Inferior parietal cortex (tissue), 1 donor: ENCODE measurements around the gene SUSD6.
"Not testable (repeated sequence)": the region's sequence is repeated elsewhere in the genome, so short reads cannot be mapped to it uniquely, and the experiment has no call there.

Experiments
- DNase-seq: peaks from one replicate; pipeline ENCODE4 v3.0.0-alpha.2; 2016; ENCODE audit errors: extremely low spot score

SUSD6 gene

GRCh38 chr14:69624136-69624535 lies 12.7 kb downstream of the SUSD6 start:
- DNase-seq: no peak

GRCh38 chr14:69625299-69626131 lies 14.1 kb downstream of the SUSD6 start:
- no peak for DNase-seq

DNA sequence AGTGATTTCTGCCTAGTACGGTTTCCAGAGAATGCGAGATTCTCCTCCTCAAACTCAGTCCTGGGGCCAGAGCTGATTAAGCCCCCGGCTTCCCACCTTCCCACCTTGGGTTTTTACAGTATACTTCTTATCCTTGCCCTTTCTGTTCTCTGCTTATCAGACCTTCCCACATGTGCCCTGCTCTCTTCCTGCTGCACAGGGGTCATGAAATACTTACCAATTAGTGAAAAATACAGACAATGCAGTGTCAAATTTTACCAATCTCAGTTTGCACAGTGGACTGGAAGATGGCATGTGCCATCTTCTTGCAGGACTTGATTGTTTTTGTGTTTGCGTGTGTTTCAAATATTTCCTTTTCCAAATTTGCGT lies 14.7 kb downstream of the SUSD6 start:
- DNase-seq: no peak

- no peak for DNase-seq
Measured at GRCh38 chr14:69629225-69630127, 18.1 kb downstream of the SUSD6 start.

- DNase-seq: no peak
Measured at GRCh38 chr14:69630360-69630759, 19.0 kb downstream of the SUSD6 start.

DNA sequence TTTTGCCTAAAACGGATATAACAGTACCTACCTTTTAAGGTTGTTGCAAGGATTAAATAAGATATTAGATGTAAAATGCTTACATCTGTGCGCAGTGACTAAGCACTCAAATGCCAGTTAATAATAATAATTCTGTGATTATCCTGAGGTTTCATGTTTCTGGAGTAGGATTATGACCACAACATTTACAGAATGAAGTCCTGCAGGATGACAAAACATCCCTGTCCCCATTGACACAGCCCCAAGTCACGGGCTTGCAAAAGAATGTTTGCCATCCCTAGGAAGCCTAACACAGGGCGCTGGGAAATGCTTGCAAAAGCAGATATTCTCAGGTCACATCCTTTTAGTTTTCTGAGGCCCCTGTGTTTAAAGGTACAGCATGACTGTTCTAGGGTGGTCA lies 20.1 kb downstream of the SUSD6 start:
- no peak for DNase-seq

DNA sequence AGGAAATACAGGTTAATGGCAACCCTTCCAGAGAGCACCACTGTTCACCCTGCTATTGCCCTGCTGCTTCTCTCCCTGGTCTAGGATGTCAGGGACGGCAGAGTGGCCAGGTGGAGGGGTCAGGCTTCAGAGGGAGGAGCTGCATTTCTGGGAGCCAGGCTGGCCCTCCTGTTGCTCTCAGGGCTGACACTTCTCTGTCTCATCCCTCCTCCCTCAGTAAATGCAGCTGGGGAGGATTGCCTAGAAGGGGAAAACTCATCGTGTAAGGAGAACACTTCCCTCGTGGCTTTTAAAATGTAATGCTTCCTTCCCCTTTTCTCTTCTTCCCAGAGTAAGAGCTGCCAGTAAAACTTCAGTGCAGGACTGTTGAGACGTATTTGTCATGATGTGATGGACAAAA lies 20.8 kb downstream of the SUSD6 start:
- no peak for DNase-seq

DNA sequence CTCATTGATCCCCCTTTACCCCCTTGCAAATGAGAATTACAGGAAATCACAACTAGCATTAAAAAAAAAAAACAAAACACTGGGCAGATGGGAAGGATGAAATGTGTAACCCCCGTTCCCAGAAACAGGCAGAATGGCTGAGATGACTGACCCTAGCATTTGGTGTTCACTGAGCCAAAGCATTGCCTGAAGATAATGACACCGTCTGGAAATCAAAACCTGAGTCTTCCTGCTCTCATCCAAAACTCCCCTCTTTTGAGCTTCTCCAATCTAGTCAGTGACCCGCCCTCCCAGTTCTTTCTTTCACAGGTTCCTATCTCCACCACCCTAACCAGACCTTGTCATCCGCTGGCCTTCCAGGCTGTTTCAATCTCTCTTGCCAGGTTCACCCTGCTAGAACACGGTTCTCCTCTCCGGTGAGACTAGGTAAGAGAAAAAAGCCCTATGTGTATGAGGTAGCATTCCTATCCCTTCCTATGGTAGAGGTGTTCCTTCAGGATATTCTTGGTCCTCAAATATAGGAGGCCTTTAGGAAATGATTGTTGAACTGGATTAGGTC lies 21.3 kb downstream of the SUSD6 start:
- DNase-seq: no peak

DNA sequence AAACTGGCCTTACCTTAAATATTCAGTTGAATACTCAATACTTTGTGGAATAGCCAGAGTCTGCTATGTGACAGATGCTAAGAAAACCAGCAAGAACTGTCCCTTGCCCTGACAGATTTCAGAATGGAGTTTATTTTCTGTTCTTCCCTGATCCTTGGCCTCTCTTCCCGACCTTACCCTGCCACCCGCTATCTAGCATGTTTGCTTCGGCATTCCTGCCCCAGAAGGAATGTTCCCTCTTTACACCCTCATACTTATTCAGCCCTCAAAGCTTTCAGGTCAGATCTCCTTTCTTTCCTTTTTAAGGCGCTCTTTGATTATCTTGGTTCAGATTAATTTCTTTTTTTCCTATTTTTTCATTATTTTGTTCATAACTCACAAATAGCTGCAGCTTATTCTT lies 21.8 kb downstream of the SUSD6 start:
- DNase-seq: no peak

DNA sequence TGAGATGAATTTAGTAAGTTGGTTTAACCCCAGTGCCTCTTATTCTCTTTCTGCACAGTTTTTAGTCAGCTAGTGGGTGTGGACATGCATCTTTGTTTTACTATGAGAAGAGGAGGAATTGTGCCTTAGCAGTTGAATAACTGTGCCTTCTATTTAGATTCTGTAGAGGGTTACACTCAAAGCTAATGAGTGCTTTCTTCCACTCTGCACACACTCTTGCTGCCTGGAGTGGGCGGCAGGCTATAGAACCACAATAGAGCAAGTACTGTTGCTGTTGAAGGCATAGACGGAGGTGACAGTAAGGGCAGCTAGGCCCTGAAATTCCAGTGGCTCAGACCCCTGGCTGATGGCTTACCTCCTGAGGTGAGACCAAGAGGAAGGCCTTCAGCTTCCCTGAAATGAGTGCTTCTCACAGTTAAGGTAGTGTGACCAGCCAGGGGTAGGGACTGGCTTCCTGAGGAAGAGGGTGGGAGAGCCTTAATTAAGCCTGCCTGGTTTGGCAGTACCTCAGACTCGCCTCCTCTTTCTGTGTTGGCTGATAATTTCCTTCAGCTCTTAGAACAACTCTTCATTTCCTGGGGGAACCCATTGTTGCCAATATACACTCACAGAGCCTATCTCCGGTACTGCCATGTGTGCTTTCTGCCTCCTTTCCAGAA lies 24.7 kb downstream of the SUSD6 start:
- no peak for DNase-seq

DNA sequence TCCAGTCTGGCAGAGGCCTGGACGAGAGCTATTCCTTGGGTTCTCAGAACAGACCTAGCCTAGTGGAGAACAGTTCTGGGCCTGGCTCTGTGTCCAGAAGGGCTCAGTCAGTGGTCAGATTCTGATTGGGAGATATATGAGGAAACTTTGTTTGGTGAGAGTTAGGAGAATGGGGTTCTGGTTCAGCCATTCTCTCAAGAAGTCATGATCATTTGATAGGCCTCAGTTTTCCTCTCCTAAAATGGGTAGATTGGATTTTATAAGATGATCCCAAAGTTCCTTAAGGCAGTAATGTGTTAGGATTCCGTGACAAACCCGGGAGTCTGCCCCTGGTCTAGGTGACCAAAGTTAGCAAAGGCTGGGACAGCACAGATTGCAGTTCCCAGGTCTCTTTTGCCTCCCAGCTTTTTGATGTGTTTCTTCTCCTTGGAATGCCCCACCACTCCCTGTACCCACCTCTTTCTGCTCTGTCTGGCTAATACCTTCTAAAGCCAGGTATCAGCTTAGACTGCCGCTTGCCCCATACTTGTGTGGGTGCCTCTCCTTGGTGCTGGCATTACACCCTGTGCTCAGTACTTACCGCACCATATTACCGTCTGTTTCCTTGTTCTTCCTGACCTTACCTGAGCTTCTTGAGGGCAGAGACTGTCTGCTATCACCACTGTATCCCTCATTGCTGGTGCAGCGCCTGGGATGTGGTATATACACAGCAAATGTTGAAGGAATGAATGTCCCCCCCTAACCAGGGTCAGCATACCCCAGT lies 25.5 kb downstream of the SUSD6 start:
- DNase-seq: no peak

DNA sequence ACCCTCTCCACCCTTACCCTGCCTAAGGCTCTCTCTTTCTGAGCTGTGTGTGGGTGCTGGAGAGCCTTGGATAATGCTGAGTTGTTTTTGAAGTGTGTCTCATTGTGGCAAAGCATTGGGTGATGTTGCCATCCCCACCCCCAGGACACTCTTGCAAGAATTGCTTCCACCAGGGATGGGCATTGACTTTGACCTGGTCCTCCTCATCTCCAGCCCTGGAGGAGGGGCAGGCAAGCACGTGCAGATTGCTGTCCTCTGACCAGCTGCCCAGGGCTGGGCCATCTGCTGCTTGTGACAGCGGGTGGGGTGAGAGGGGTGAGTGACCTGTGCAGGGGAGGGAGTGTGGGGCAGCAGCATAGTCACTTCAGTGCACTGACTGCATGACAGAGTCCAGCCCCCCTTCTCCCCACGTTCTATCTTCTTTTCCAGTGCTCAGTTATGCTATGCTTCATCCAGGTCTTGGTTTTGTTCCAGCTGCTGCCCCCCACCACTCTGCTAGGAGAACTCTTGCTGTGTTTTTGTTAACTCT lies 26.2 kb downstream of the SUSD6 start:
- no peak for DNase-seq

DNA sequence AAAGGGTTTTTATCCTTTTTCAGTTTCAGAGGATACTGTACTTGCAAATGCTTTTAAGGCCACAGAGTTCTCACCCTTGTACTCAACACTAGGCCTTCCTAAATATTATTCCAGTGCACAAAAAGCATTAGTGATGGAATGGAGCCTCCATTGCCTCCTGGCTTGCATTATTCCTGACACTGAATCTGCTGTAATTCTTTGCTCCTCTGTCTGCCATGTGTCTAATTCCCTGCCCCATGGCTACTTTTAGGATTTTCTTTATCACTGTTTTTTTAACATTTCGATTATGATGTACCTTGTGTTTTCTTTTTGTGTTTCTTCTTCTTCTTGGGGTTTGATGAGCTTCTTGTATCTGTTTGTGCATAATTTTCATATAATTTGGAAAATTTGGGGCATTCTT lies 29.5 kb downstream of the SUSD6 start:
- no peak for DNase-seq

DNA sequence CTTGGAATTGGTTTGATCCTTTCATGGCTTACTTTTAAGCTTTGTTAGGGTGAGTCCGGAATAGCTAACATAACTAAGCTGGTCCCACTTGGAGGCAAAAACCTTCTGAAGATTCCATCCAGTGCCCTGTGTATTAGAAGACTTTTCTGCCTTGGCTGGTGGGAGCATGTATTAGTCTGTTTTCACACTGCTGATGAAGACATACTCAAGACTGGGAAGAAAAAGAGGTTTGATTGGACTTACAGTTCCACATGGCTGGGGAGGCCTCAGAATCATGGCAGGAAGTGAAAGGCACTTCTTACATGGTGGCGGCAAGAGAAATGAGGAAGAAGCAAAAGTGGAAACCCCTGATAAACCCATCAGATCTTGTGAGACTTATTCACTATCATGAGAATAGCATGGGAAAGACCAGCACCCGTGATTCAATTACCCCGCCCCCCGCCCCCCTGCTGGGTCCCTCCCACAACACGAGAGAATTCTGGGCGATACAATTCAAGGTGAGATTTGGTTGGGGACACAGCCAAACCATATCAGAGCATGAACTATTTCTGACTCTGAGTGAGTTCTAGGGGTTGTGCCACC lies 30.9 kb downstream of the SUSD6 start:
- DNase-seq: not testable (repeated sequence)

DNA sequence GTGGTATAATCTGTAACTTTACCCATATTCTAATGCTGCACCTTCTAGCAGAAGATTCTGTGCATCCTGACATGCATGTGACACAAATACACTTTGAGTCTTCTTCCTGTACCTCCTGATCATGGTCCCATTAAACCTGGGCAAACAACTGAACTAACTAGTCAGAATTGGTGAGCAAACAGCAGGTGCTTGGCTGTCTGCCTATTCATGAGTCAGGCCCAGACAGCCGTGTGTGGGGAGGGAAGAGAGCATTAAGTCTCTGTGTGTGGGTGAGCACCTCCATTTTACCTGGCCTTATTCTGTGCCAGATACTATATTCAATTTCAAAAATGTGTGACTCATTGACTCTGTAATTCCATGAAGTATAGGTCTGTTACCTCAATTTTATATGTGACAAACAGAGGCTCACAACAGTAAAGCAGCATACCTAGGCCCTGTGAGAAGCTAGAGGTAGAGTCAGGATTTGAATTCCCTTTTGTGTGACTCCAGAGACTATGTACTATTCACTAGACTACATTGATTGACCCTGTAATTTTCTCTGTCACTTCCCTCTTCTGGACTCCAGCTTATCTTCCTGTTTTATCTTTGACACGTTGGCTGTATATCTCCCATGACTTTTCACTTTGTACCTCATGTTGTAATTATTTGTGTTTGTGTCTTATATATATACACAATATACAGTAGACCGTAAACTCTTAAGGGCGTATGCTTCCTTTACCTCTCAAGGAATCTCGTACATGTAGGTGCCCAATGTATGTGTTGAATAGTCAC lies 32.2 kb downstream of the SUSD6 start:
- no peak for DNase-seq

DNA sequence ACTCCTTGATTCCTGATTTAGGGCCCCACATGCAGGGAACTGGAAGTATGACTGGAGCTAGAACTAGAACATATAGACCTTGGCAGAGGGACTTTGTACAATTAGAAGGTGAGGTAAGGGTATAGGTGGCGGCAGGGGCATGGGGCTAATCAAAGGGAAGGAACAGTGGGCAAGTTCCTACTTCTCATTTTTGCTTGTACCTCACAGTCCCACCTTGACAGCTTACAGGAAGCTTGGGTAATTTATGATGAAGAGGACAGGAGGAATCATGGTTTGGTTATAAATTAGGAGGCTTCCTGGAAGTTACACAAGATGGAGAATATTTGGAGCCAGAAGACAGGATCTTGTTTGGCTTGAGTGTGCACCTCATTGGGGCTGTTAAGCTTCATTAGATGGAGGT lies 33.4 kb downstream of the SUSD6 start:
- DNase-seq: no peak

DNA sequence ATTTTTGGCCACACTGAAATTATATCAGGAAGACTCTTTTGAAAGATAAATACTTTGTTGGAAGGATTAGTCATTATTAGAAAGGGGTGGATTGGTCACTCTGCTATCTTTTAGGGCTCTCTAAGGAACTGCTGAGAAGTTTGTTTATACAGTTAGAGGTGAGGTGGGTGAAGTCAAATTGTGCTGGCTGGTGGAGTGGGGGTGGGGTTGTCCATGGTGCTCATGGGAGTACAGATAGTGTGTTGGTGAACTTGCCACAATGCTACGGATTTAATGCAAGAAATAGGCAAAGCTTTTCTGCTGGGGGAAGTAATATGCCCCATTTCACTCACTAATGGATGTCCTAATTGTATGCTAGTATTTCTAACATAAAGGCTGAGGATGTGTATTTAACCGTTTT lies 35.8 kb downstream of the SUSD6 start:
- no peak for DNase-seq

DNA sequence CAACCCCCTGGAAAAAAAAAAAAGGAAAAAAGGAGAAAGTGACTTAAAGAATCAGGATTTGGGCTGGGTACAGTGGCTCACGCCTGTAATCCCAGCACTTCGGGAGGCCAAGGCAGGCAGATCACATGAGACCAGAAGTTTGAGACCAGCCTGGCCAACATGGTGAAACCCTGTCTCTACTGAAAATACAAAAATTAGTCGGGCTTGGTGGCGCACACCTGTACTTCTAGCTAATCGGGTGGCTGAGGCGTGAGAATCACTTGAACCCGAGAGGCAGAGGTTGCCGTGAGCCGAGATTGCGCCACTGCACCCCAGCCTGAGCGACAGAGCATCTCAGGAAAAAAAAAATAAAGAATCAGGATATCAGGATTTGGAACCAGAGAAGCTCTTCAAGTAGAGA lies 36.2 kb downstream of the SUSD6 start:
- DNase-seq: not testable (repeated sequence)

GRCh38 chr14:69648480-69649451 lies 37.4 kb downstream of the SUSD6 start:
- DNase-seq: no peak
